GM18907 (cell line): ENCODE results near the gene FNDC8.
"Not testable (repeated sequence)": the region's sequence is repeated elsewhere in the genome, so short reads cannot be mapped to it uniquely, and the experiment has no call there.

Experiments used
- ATAC-seq: cut with Tn5 transposase; IDR thresholded peaks from one replicate; pipeline ENCODE4 v1.9.1; 2021; ENCODE audit warnings: mild to moderate bottlenecking, moderate library complexity; ENCODE audit not compliant: unreplicated experiment

The FNDC8 gene

GRCh38 chr17:35094902-35095301 is 26.5 kb upstream of the FNDC8 start:
- no peak for ATAC-seq

DNA sequence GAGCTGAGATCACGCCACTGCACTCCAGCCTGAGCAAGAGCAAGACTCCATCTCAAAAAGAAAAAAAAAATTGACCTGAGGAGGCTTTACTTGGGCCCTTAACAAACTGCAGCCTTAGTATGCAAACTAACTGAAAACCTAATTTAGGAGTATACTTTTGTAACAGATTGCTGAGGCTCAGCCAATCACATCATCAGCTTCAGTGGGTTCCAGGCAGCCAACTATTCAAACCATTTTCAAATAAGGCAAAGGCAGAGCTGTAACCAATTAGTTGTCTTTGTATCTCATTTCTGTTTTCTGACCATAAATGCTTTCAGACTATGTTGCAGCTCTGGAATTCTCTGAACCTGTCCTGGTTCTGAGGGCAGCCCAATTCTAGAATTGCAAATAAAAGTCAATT is 25.7 kb upstream of the FNDC8 start:
- no peak for ATAC-seq

- no peak for ATAC-seq
These were observed 23.6 kb upstream of the FNDC8 start for GRCh38 chr17:35097776-35098175.

DNA sequence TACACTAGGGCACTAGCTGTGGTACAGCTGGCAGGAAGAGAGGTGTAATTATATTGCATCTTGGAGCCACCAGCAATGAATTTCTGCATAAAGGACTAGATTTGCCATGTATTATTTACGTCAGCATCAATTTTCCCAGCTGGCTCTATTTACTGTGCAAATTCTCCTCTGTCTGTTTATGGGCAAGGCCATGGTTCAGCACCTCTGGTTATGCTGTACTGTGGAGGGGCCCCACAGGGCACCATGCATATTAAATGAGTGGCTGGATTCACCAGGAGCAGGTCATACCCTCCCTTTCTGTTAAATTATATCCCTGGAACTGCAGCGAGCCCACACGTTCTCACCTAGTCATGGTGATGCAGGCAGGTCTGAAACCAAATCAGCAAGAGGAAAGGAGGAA is 21.5 kb upstream of the FNDC8 start:
- ATAC-seq: no peak

DNA sequence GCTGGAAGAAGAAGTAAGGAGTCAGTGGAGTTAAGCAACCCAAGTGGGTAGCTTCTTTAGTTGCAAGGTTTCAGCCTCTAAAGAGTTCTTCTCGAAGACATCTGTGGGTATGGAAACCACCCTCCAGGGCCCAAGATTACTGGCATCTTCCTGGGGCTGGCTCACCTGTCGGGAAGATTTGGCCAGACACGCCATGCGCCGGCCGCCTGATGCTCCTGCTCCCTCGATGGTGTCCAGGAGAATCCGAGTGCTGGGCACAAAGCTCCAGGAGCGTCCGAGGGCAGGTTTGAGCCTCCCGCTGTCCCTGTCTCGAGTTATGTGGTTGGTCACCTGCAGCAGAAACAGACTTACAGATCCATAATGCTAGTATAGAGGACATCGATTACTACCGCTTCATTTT is 20.4 kb upstream of the FNDC8 start:
- no peak for ATAC-seq

DNA sequence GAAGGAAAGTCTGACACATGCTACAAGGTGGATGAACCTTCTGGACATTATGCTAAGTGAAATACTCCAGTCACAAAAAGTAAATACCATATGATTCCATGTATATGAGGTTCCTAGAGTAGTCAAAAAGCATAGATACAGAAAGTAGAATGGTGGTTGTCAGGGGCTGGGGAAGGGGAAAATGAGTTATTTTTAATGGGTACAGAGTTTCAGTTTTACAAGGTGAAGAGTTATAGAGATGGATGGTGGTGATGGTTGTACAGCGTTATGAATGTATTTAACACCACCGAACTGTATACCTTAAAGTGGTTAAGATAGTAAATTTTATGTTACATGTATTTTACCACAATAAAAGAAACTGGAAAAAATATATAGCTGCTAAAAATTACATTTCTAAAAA is 19.7 kb upstream of the FNDC8 start:
- no peak for ATAC-seq

DNA sequence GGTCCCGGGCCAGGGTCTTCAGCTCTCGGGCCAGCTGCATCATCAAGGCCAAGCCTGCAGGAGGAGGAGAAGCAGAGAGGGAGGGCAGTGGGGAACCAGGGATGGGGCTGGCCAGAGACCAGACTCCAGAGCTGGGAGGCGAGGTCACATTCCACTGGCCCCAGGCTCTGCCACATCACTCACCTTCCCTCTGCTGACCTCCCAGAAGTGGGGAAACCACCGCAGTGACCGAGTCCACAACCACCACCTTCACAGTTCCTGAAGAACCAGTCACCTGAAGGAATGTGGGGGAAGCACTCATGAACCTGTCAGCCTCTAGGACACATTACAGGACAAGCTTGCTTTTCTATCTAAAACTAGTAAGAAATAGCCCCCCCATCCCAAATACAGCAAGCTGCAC is 18.1 kb upstream of the FNDC8 start:
- ATAC-seq: no peak

DNA sequence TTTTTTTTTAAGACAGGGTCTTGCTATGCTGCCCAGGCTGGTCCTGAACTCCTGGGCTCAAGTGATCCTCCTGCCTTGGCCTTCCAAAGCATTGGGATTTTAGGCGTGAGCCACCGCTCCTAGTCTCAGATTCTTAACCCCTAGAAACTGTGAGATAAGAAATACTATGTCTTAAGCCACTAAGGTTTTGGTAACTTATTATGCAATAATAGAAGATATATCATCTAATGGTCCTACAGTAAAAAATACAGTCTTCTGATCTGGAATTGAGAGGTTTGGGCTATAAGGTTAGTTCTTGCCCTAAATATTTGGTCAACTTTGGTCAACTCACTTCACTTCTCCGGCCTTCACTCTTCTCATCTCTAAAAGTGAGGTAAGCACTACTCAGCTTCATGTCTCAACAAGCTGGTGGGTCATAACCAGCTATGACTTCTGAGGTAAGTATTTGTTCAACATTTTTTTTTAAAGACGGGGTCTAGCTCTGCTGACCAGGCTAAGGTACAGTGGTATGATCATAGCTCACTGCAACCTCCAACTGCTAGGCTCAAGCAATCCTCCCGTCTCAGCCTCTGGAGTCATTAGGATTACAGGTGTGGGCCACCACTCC is 16.5 kb upstream of the FNDC8 start:
- ATAC-seq: no peak

- not testable (repeated sequence) for ATAC-seq
These were observed 10.6 kb upstream of the FNDC8 start for GRCh38 chr17:35110791-35111190.

DNA sequence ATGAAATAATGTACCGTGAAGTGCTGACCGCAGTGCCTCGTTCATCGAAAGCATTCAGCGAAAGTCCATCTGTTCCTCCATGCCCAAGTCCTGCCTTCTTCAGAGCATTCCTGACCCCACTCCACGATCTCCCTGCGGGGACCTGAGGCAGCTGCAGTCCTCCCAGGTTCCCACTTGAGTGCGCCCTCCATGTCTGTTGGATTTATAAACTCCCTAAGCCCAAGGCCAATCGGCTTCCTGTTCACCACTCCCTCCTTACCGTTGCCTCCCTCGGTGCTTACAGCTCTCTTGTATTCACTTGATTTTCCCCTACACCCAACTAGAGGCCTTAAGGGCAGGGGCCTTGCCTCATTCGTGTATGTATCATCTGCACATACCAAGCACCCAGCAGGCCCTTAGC is 4.6 kb upstream of the FNDC8 start:
- no peak for ATAC-seq

- ATAC-seq: no peak
These were observed 3.4 kb upstream of the FNDC8 start for GRCh38 chr17:35117984-35118383.

DNA sequence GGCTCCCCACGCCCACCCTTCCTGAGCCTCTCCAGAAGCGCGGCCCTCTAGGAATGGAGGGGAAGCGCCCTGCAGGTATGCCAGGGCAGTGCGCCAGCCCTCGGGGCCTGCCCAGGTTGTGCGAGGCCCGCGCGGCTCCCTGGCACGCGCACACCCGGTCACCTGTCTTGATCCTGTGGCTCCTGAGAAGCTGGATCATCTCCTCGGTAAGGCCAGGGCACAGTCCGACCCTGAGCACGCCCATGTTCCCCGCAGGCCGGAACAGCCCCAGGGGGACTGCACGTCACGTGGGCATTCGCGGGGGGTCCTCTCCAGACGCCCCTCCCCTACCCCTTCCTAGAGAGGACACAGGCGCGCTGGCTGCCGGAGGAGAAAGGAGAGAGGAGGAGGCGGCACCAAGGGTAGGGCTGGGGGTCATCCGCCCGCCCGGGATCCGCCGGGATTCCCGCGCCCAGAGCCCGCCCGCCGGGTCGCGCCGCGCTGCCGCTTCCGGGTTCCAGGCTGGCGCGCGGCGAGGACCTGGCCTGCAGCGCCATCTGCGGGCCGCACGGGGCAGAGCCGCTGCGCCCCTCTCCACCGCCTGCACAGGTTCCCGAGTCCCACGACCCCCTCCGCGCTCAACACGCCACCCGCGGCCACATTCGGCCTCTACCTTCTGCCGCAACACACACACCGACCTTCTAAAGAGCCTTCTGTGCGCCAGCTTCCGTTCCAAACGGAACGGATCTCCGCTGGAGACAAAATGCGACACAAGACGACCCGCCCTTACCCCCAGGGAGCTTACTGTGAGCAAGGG is 1.8 kb upstream of the FNDC8 start, which contains the start of gene RAD51D:
TSS of gene RAD51D (minus strand) at position 491 of the 796 bp plus-strand sequence. CDS start at position 244, 247 bp downstream.
- peak; percentile 80 for ATAC-seq

GRCh38 chr17:35127751-35128514 is 6.5 kb downstream of the FNDC8 start:
- no peak for ATAC-seq

GRCh38 chr17:35129154-35129972 is 7.9 kb downstream of the FNDC8 start:
- no peak for ATAC-seq

- ATAC-seq: no peak
These were observed 8.5 kb downstream of the FNDC8 start for GRCh38 chr17:35129973-35130351.

- ATAC-seq: no peak
These were observed 9.0 kb downstream of the FNDC8 start for GRCh38 chr17:35130392-35130791.

GRCh38 chr17:35132099-35132498 is 10.7 kb downstream of the FNDC8 start:
- ATAC-seq: no peak

DNA sequence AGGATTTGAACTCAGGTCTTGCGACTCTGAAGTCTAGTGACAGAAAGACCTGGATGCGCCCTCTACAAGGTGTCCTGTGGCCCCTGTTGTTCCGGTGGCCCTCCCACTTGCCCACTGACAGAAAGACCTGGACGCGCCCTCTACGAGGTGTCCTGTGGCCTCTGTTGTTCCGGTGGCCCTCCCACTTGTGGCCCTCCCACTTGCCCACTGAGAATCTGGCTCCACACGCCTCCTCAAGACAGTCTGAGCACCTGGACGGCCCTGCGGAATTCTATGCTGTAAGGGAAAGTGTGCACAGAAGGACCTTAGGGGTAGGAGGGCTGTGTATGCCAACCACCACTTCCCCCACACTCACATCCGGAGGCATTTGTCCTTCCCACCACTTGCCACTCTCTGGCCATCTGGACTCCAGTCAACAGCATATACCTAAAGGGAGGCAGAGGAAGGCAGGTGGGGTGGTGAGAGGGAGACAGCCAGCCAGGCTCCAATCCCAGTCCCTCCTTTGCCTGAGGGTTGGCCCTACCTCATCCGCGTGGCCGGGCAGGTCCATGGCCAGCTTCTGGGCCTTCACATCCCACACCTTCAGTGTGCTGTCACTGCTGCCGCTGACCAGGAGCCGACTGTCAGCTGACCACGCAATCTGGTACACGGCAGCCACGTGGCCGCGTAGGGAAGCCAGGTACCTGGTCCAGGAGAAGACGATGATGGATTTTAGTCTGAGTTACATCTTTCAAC is 11.6 kb downstream of the FNDC8 start:
- no peak for ATAC-seq

DNA sequence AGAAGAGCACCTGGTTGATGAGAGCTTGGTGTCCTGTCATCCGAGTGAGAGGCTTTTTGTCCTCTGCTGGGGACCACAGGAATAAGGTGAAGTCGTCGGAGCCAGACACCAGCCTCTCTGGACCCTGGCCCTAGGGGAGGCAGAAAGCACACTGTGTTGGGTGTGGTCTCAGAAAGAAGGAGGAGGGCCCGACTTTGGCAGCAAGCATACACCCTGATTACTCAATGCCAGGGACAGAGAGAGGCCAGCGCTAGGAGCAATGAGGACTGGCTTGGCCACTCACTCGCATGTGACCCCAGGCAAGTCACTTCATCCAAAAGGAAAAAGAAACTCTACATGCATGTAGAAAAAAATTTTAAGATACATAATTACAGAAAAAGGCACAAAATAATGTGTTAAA is 13.9 kb downstream of the FNDC8 start:
- no peak for ATAC-seq

- ATAC-seq: no peak
These were observed 16.8 kb downstream of the FNDC8 start for GRCh38 chr17:35138218-35138617.
